Measurements from ENCODE around the gene SLCO1C1. TPM values are rescaled to one million over a fixed set of nuclear protein-coding genes. Genes with fewer than 3 reads are reported as not detected.

SLCO1C1 gene, protein sequence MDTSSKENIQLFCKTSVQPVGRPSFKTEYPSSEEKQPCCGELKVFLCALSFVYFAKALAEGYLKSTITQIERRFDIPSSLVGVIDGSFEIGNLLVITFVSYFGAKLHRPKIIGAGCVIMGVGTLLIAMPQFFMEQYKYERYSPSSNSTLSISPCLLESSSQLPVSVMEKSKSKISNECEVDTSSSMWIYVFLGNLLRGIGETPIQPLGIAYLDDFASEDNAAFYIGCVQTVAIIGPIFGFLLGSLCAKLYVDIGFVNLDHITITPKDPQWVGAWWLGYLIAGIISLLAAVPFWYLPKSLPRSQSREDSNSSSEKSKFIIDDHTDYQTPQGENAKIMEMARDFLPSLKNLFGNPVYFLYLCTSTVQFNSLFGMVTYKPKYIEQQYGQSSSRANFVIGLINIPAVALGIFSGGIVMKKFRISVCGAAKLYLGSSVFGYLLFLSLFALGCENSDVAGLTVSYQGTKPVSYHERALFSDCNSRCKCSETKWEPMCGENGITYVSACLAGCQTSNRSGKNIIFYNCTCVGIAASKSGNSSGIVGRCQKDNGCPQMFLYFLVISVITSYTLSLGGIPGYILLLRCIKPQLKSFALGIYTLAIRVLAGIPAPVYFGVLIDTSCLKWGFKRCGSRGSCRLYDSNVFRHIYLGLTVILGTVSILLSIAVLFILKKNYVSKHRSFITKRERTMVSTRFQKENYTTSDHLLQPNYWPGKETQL
- not detected in 2 replicates for total RNA-seq

DNA sequence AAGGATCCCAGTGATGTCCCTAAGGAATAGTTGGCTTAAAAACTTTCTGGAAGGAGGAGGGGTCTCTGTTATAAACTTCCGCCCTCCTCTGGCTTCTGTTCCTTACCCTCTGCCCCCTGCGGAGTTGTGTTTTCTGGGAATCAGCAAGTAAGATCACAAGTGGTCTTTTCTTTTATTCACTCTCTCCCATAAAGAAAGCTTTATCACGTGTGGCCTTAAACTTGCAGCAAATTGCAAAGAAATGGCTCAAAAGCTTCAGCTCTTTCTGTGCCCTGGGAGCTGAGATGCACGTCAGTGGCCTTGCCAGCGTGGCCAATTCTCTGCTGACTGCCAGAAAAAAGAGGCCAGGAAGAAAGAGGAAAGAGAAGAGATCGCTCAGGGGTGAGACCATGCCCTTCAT lies at the start of gene SLCO1C1:
Gene SLCO1C1 (plus strand): TSS at position 101 of the 400 bp plus-strand sequence. CDS start 4,245 bp downstream, outside the sequence.

Other genes starting within 250 kb of the SLCO1C1 start
- gene SLCO1B3, start 115.4 kb downstream of the SLCO1C1 start, total RNA-seq = not detected in 2 replicates

Data from bladder microvascular endothelial cell (primary cell).